GM21447 (cell line): ENCODE data around the gene OPTC.
"Not testable (repeated sequence)": the region's sequence is repeated elsewhere in the genome, so short reads cannot be mapped to it uniquely, and the experiment has no call there.

Experiments used
- ATAC-seq: cut with Tn5 transposase; IDR thresholded peaks from one replicate; pipeline ENCODE4 v1.9.1; 2021; ENCODE audit not compliant: unreplicated experiment

The OPTC gene, protein sequence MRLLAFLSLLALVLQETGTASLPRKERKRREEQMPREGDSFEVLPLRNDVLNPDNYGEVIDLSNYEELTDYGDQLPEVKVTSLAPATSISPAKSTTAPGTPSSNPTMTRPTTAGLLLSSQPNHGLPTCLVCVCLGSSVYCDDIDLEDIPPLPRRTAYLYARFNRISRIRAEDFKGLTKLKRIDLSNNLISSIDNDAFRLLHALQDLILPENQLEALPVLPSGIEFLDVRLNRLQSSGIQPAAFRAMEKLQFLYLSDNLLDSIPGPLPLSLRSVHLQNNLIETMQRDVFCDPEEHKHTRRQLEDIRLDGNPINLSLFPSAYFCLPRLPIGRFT

DNA sequence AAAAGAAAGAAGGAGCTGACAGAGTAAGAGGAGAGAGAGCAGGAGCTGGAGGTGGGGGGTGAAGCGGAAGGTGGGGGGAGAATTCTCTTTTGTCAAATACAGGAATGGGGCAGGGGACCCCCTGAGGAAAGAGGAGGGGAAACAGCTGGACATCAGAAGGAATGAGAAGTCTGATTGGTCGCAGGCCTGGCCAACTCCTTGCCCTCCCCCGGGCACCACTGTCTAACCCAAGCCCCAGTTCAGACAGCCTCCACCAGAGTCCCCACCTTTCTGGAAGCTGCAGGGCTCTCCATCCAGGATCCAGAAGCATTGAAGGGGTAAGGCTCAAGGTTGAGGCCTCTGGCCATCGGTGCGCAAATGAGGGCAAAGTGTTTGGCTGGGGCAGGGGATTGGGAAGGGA lies at the start of gene OPTC:
Gene OPTC (plus strand): TSS at position 253 of the 400 bp plus-strand sequence. CDS start 1,853 bp downstream, outside the sequence.
- ATAC-seq, result no peak

DNA sequence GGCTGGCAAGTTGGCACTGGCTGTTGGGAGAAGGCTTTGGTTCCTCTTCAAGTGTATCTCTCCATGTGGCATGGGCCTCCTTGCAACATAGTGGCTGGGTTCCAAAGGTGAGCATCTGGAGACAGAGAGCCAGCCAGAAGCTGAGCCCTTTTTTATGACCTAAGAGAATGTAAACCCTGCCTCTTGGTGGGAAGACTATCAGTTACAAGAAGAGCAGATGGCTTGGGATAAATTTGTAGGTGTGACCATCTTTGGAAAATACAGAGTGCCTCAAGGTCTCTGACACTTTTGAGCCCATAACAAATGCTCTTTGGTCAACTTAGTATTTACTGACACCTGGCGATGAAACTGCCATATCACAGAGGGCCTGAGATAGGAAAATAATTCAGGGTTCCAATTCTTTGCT lies 49.8 kb upstream of the OPTC start:
- ATAC-seq, result no peak

DNA sequence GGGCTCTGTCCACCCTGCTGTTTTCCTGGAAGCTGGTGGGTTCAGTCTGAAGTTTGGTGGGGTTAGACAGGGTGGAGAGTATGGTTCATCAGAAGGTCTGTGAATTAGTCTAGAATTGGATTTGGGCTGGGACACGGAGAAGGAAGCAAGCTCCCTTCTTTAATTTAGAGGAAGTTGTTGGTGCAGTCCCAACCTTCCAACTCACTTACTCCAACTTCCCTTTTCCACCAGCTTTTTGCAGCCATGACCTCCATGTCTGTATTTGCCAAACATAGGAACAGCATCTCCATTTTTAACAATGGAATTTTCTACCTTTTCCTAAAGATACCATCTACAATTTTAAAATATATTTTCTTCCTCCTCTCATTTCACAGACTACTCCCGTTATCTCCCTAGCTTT lies 46.8 kb upstream of the OPTC start:
- ATAC-seq, result no peak

DNA sequence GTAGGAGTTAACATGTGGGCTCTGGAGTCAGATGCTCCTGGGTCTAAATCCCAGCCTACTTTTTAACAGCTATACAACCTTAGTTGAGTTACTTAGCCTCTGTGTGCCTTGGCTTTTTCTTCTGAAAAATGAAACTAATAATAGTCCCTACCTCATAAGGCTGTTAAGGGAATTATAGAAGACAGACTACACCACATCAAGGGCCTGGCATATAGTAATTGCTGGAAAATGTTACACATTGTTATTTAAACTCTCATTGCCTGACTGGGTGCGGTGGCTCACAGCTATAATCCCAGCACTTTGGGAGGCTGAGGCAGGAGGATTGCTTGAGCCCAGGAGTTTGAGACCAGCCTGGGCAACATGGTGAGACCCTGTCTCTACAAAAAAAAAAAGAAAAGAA lies 46.4 kb upstream of the OPTC start:
- ATAC-seq, result not testable (repeated sequence)

DNA sequence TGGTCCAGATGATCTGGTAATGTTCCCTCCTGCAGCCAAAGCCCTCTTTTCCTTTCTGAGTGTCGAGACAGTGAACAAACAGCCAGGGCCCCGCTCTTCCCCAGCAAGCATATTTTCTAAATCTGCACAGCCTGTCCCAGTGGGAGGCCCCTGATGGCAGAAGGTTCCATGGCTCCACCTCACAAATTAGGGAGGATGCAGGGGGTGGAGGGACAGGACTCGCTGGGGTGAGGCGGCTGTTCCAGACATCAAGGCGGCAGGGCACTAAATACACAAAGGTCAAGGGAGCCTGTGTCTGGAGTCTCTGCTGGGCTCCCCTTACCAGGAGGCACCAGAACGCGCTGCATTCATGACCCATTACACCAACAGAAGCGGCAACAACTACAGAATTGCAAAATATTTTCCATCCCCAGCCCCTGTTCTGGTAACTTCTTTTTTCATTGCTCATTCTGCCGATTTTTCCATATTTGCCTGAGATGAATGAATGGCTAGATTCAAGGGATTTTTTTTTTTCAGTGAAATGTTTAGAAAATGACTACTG lies 45.4 kb upstream of the OPTC start:
- no peak for ATAC-seq

DNA sequence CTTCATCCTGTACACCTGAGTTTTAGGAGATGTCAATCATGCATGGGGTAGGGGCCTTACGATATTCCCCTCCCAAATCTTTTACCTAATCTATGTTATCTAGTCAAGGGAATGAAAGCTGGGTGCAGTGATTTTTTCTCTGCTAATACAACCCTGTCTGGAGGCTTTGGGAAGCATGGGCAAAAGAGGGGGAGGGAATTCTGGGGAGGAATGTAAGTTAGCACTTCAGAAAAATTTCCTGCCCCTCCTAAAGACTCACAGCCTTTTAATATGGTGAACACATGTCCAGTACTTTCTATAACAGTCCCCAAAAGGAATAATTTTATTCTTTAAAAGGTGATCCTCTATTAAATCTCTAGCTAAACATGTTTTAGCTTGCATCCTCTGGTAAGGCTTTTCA lies 44.0 kb upstream of the OPTC start:
- ATAC-seq, result no peak

DNA sequence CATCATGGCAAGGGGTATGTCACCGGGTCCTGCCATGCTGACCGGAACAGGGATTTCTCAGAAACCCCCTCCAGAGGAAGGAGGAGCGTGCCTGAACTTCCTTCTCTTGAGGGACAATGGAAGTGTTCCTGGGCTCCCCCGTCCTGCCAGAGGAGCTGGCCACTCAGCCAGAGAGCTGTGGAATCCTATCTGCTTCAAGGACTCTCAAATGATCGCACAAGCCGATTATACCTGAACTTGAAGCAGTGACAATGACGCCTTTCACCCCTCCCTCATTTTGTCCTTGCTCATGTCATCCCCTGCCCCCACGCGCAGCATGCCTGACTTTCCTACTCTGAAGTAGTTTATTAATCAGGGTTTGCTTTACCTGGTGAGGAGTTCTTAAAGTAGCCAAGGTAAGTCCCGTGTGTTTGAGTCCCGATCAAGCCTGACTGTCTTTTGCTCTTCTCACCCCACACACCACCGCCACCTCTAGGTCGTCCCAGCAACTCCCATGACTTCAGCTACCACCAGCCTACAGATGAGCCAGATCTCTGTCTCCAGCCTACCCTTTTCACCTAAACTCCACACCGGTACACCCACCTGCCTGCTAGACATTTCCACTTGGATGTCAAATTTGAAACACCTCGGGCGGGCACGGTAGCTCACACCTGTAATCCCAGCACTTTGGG lies 43.3 kb upstream of the OPTC start:
- ATAC-seq, result no peak

DNA sequence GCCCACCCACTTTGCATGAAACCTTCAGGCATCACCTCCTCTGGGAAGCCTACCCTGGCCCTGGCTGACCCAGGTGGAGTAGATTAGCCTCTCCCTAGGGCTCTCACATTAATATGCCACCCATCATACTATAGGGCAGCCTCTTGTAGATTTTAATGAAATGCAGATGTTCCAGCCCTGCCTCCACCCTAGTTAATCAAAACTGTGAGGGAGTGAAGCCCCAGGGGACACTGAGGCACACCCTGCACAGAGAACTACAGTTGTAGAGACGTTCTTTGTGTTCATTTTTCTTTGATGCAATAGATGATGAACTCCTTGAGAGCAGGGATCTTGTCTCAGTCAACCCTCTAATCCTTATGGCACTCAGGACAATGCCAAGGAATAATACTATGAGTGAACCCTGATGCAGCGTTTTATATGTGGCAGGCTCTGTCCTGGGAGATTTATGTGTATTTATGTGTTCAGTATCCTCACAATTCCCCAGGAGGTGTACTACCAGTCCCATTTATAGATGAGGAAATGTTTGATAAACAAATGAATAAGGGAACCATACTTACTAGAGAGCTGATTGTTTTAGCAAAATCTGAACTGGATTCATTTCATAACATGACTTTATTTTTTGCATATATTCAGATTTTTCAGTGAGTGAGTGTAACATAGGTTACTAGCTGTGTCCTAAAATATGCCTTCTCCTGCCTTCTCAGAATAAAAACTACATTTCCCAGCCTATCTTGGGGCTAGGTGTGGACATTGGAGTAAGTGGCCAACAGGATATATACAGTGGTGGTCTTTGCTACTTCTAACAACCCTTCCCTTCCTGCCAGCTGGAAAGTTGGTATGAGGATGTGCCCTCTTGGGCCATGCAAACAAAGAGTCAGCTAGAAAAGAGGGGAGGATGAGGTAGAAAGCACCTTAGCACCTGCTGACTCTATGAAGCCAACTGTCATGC lies 41.8 kb upstream of the OPTC start:
- ATAC-seq, result no peak

DNA sequence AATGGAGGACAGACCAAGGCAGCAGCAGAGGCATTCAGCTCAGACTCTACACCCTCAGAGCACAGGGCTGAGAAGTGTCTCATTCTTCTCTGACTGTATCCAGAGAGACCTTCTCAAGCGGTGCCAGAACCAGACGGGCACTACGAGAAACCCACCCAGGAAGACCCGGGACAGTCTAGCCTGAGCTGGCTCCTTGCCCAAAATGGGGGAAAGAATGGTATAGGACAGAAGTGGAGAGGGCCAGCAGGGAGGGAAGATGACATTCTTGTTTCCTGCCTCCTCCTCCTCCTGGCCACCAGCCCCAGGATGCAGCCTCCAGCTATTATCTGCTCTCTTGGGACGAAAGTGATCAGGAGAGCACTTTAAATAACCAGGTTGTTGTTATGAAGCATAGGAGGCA lies 40.9 kb upstream of the OPTC start:
- ATAC-seq, result no peak

DNA sequence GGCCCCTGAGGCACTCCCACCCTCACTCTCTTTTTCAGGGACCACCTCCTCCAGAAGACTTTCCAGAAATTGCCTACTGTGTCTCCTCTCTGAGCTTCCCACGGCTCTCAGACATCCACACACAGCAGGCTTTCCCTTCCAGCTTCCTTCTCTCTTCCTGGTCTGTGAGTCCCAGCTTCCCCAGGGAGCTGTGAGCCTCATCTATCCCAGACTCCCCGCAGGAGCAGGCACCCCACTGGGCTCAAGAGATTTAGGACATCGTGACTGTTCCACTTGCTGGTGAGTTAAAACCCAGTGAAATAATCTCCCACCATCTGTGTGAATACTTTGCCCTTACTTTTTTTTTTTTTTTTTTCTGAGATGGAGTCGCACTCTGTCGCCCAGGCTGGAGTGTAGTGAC lies 40.3 kb upstream of the OPTC start:
- no peak for ATAC-seq

DNA sequence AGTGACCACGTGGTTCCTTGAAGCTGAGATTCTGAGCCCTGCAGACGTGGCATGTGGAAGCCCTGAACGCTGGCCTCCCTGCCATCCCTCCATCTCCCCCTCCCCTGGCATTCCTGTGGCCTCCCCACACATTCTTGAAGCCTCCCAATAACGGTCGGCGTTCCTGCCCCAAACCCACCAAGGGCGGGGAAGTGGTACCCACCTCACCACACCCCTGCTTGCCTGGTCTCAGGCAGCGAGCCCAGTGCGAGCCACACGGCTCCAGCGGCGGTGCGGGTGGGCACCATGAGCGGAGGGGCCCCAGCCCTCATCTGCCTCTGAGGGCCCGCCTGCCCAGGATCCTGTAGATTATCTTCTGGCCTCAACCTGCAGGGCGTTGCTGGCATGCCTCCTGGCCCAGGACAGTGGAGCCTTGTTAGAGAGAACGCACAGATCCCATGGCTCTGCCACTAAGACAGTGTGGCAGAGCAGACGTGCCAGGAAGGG lies 38.9 kb upstream of the OPTC start:
- ATAC-seq, result no peak

DNA sequence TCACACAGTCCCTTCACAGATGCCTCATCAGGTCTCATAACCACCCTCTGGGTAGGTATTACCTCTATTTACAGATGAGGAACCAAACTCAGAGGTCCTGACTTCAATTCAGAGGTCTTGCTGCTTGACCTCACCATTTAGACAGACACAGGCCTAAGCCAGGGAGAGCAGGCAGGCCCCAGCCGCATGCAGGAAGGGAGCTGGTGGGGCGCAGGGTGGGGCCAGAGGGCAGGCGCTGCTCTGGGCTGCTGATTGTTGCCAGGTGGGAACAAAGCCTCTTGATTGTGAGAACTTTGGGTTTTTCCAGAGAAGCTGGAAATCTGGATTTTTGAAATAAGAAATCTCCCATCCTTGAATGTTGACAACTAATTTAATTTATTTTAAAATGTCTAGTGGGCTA lies 38.2 kb upstream of the OPTC start:
- no peak for ATAC-seq

DNA sequence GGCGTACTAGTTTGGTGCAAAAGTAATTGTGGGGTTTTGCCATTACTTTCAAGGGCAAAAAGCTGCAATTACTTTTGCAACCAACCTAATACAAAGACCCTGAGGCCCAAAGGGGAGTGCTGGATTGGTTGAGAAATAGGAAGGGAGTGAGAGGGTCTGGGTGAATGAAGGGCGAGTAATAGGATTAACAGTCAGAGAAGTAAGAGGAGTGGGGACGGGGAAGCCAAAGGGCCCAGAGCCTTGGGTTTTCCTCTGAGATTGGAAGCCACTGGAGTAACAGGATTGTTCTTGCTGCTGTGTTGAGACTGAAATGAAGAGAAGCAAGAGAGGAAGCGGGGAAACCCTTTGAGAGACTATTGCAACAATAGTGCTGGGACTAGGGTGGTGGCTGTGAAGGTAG lies 37.4 kb upstream of the OPTC start:
- no peak for ATAC-seq

DNA sequence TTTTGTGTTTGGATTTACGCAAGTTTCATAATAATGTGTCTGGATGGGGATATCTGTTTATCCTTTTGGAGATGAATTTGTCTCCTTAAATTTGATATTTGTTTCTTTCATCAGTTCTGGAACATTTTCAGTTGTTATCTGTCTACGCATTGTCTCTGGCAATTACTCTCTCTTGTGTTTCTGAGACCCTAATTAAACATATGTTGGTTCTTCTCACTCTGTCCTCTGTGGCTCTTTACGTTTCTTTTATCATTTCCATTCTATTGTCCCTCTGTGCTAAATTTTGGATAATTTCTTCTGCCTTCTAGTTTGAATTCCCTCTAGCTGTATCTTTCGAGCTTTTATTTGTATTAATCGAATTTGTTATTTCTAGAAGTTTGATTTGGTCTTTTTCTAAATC lies 35.9 kb upstream of the OPTC start:
- no peak for ATAC-seq

DNA sequence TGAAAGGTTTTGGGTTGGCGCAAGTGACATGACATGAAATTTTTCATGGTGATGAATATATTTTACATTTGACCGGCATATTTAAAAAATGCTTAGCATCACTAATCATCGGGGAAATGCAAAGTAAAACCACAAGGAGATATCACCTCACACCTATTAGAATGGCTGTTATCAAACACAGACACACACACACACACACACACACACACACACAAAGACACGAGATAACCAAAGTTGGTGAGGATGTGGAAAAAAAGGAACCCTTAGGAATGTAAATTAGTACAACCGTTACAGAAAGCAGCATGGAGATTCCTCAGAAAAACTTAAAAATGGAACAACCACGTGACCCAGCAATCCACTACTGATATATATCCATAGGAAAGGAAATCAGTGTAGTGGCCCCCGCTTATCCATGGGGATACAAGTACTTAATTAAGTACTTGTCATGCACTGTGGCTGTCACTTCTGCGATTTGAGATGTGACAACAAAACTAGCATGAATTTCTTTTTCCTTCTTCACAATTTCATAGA lies 34.2 kb upstream of the OPTC start:
- ATAC-seq, result no peak

DNA sequence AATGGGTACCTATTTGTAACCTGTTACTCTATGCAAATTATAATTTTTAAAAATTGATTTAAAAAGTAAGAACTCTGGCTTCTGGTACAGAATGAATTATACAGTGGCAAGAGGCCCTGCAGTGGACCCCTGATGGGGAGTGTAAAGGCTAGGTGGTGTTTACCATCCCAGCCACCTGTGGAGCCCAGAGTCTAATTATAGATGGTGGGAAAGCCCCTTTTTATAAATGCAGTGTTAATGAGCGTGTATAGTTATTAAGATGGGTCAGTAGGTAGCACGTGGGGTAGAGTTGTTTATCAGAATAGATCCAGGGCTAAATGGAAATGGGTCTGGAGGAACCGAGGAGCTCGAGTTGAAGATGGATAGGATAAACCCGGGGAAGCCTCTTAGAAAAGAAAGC lies 32.2 kb upstream of the OPTC start:
- no peak for ATAC-seq

DNA sequence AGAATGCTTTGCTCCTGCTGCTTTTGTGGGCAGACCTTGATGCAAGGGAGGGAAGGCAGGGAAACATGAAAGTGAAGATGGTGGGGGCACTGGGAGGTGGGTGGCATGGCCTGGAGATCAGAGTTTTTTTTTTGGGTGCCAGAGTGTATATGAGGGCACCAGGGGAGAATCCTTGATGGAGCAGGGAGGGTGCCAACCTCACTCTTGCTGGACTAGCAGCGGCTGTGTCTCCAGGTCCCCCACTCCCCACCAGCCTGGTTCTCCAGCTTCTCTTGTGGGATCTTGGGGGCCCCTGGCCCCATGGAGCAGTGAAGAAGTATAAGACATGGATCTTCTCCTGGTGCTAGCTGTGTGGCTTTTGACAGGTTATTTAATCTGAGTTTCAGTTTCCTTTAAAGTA lies 31.8 kb upstream of the OPTC start:
- ATAC-seq, result no peak

DNA sequence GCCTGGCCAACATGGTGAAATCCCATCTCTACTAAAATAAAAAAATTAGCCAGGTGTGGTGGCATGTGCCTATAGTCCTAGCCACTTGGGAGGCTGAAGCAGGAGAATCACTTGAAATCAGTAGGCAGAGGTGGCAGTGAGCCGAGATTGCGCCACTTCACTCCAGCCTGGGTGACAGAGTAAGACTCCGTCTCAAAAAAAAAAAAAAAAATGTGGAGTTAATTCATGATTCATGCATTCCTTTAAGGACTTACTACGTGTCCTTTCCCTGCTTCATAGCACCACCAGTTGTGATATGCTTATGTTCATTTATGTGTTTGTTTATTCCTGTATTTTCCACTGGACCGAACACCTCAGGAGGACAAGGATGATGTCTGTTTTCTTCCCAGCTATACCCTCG lies 31.1 kb upstream of the OPTC start:
- no peak for ATAC-seq

DNA sequence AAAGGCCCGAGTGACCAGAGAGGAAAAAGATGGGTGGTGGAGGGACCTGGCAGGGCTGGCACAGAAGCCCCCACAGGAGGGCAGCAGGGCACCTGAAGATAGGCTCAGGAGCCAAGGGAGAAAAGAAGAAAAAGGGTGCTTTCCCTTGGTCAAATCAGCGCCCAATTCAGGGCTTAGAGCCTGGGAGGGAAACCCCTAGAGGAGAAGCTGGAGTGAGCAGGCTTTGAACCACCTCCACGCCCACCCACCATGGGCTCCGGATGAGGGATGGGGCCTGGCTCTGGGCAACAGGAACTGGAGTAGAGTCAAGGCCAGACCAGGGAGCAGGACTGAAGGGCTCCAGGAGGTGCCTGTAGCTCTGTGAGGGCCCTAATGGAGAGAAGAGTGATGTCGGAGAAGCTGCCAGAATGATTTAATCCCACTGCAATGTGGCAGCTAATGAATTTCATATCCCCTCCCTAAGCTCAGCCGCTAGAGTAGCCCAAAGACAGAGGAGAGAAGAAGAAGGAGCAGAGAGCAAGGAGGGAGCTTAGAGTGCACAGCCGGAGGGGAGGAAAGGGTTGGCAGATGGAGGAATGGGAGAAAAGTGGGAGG lies 30.4 kb upstream of the OPTC start:
- no peak for ATAC-seq

DNA sequence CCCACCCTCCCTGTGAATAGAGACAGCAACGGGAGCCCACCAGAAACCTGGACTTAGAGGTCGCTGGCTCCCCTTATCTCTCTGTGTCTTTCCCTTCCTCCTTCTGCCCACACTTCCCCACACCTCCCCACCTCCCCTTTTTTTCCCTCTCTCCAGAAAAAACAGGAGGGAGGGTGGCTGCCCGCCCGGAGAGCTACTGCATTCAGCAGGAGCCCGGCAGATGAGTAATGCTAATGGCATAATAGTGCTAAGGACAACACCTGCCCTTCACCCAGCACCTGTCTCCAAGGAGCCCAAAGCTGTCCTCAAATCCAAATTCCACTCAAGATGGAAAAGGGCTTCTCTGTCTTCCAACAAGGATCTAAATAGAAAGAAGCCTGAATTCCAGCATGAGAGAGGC lies 29.7 kb upstream of the OPTC start:
- ATAC-seq, result no peak

DNA sequence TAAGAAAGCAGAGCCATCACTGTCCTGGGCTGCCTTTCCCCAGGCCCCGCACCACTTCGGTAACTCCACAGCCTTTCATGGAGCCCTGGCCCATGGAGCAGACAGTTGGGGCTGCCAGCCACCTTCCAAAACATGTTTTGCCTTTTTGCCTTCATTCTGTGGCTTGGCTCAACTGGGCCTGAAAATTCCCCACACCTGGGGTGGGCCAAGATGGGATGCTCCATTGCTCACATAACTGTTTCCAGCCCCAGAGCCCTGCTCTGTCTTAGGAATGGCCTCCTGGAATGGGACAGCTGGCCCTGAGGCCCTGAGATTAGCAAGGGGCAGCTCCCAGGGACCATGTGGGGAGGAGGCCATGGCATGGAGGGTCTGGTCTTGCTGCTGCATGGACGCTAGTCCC lies 29.2 kb upstream of the OPTC start:
- no peak for ATAC-seq
